A673 (cell line): ENCODE data around the gene CDT1. TPM values are rescaled to one million over a fixed set of nuclear protein-coding genes. Genes with fewer than 3 reads are reported as not detected.

Experiments
- BruUV-seq: library from RNA; stranded (reverse); fragments of 400-500 nt; replicated peaks from 2 replicates; lab custom pipeline; 2021; lab: Mats Ljungman, UMichigan
- CTCF ChIA-PET: fragments of 300-600 bp; sonication (Branson Sonifier 250); formaldehyde crosslinking; loops from one replicate; lab custom pipeline; 2022; ENCODE audit warnings: antibody characterized with exemption; lab: Charles Lee
- POLR2A ChIA-PET: fragments of 300-600 bp; sonication (Branson Sonifier 250); formaldehyde crosslinking; loops from one replicate; lab custom pipeline; 2022; ENCODE audit warnings: antibody characterized with exemption; ENCODE audit not compliant: low non-redundant PET; lab: Charles Lee
- DNase-seq: peaks from one replicate; pipeline ENCODE4 v3.0.0-alpha.2; 2015; ENCODE audit warnings: low spot score
- H3K27ac ChIP-seq: fragments of 200-600 bp; sonication (generic); 2 replicates; pipeline ENCODE4 v1.5.1; 2016; ENCODE audit warnings: mixed run types, low read depth, mild to moderate bottlenecking, mixed read lengths, antibody characterized with exemption, low read length; ENCODE audit not compliant: poor library complexity, severe bottlenecking
- H3K27me3 ChIP-seq: fragments of 200-600 bp; sonication (generic); replicated peaks from 2 replicates; pipeline ENCODE4 v1.6.1; 2017; ENCODE audit warnings: mixed run types, low read depth, mild to moderate bottlenecking, mixed read lengths, antibody characterized with exemption, low read length; ENCODE audit not compliant: insufficient read depth, poor library complexity
- H3K36me3 ChIP-seq: fragments of 200-600 bp; sonication (generic); 2 replicates; pipeline ENCODE4 v1.6.1; 2016; ENCODE audit warnings: mixed run types, mild to moderate bottlenecking, mixed read lengths, antibody characterized with exemption, low read length; ENCODE audit not compliant: insufficient read depth, poor library complexity, severe bottlenecking
- H3K4me1 ChIP-seq: fragments of 200-600 bp; sonication (generic); 2 replicates; pipeline ENCODE4 v1.6.1; 2017; ENCODE audit warnings: mixed run types, mild to moderate bottlenecking, mixed read lengths, antibody characterized with exemption, low read length; ENCODE audit not compliant: insufficient read depth, poor library complexity, severe bottlenecking
- H3K4me3 ChIP-seq: fragments of 200-600 bp; sonication (generic); 2 replicates; pipeline ENCODE4 v1.5.1; 2016; ENCODE audit warnings: low read depth, mixed run types, mild to moderate bottlenecking, mixed read lengths, low read length; ENCODE audit not compliant: poor library complexity, severe bottlenecking
- H3K9me3 ChIP-seq: fragments of 200-600 bp; sonication (generic); 2 replicates; pipeline ENCODE4 v1.6.1; 2016; ENCODE audit warnings: mixed run types, low read depth, mild to moderate bottlenecking, mixed read lengths, antibody characterized with exemption, low read length; ENCODE audit not compliant: poor library complexity, severe bottlenecking
- CTCF ChIP-seq: fragments of 300-800, 200-600 bp; sonication (generic); conservative IDR thresholded peaks from 2 replicates; pipeline ENCODE4 v1.5.1; 2017; ENCODE audit warnings: low read depth, mild to moderate bottlenecking, antibody characterized with exemption, low read length, moderate library complexity, mixed read lengths
- EZH2 ChIP-seq: fragments of 200-600 bp; sonication (generic); IDR thresholded peaks from 2 replicates; pipeline ENCODE4 v1.6.1; 2017; ENCODE audit warnings: borderline replicate concordance, low read depth, mild to moderate bottlenecking, mixed read lengths, antibody characterized with exemption, low read length; ENCODE audit not compliant: poor library complexity, severe bottlenecking
- intact Hi-C: fragments of 100-400 bp; cut with micrococcal nuclease; formaldehyde crosslinking; loops from one replicate; pipeline ENCODE4 v1.10.0; 2022; ENCODE audit not compliant: unreplicated experiment
- total RNA-seq: library from RNA; stranded (reverse); gene quantifications from 2 replicates; pipeline ENCODE4 v1.2.3, GENCODE V29; 2021

CDT1 gene
- total RNA-seq, 1 experiment from 2014 or later, result 103 TPM

- Histone ChIP-seq H3K4me1 (no peaks in the 10 kb centered on the region), H3K9me3 (no peaks in the 10 kb centered on the region), H3K36me3 (no peaks in the 10 kb centered on the region), H3K4me3 (no peak overlapping the region), H3K27ac (no peak overlapping the region), H3K27me3 (no peaks in the 10 kb centered on the region)
- CTCF ChIA-PET, result no interaction called here
- DNase-seq, result peak; percentile 50
- TF ChIP-seq EZH2, result no peak
- peak; percentile 82 for TF ChIP-seq CTCF
- intact Hi-C loops, result loop anchor here (1.0 kb wide), 1 partner anchor 400 kb away; no protein-coding TSS in a partner anchor
- no TSS peak for BruUV-seq
- POLR2A ChIA-PET, result no interaction called here
Measured at GRCh38 chr16:88815901-88816589, 12.5 kb downstream of the CDT1 start.

- TF ChIP-seq CTCF, result no peak
- no peak for TF ChIP-seq EZH2
- Histone ChIP-seq H3K36me3 (no peaks in the 10 kb centered on the region), H3K27ac (no peak overlapping the region), H3K4me1 (no peaks in the 10 kb centered on the region), H3K9me3 (no peaks in the 10 kb centered on the region), H3K27me3 (no peaks in the 10 kb centered on the region), H3K4me3 (no peak overlapping the region)
- CTCF ChIA-PET, result no interaction called here
- POLR2A ChIA-PET, result no interaction called here
- DNase-seq, result no peak
- intact Hi-C loops, result loop anchor here (1.0 kb wide), 1 partner anchor 399 kb away; no protein-coding TSS in a partner anchor
- BruUV-seq, result no TSS peak
Measured at GRCh38 chr16:88816736-88817535, 13.3 kb downstream of the CDT1 start.

- no peaks in the 10 kb centered on the region for H3K9me3 ChIP-seq
- no peaks in the 10 kb centered on the region for H3K27me3 ChIP-seq
- no peak overlapping the region for H3K4me3 ChIP-seq
- no TSS peak for BruUV-seq
- ChIA-PET POLR2A (interaction anchor here (0.7 kb wide), 1 partner anchor 10 kb away, joined by 6 read pairs; no protein-coding TSS in a partner anchor), CTCF (no interaction called here)
- TF ChIP-seq CTCF (no peak), EZH2 (no peak)
- no peak overlapping the region for H3K27ac ChIP-seq
- H3K36me3 ChIP-seq, result no peaks in the 10 kb centered on the region
- H3K4me1 ChIP-seq, result no peaks in the 10 kb centered on the region
- no peak for DNase-seq
- intact Hi-C loops, result no loop called here
Measured at GRCh38 chr16:88817785-88818574, 14.4 kb downstream of the CDT1 start.
